Gastroesophageal sphincter (tissue), 3 donors: ENCODE measurements around the gene FAM3B.

Experiments used
- POLR2A ChIP-seq, 2 donors: fragments of 450-650 bp; IDR thresholded peaks; one replicate each; pipeline ENCODE4 v1.6.1; 2017; ENCODE audit warnings: antibody characterized with exemption in 2 of 2, mild to moderate bottlenecking in 2 of 2, moderate library complexity in 1 of 2
- POLR2AphosphoS5 ChIP-seq: sonication (generic); formaldehyde crosslinking; IDR thresholded peaks from one replicate; pipeline ENCODE4 v1.6.1; 2017; ENCODE audit warnings: antibody characterized with exemption
- TF ChIP-seq, protein P1 (sequence below), 4 experiments: fragments of 200-600 bp in 2 of 4; fragments of 450-650 bp in 2 of 4; sonication (generic) in 1 of 4; IDR thresholded peaks; one replicate each; pipeline ENCODE4 v1.5.1; 2017 to 2019; ENCODE audit warnings: antibody characterized with exemption in 4 of 4, mild to moderate bottlenecking in 2 of 4, moderate library complexity in 2 of 4

DNA sequence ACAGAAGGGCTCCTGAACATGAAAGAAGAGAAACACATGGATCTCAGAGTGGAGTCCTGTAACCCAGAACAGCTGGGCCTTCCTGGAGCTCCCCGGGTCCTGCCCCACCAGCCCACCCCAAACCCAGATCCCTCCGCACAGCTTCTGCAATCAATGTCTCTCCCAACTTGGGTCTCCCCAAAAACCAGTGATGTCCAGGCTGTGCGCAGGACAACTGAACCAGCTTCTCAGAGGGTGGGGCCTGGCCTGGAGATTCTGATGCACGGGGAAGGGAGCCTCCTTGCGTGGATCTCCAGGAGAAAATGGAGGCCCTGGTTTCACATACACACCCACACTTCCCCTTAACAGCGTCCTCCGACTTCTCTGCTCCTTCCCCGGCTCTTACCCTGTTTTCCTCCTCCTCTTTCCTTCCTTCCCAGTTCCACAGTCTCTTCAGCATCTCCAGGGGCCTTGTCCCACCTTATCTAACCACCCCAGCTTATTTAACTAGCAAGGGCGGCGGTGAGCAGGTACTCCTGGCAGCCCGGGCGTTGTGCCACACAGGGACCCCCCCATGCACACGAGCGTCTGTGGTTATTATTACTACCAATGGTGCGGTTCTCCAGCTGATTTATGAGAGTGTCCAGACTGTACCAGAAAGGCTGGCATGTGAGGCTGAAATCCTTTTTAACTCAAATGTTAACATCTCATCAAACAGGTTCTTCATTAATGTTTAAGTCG, 34.0 kb downstream of the FAM3B start:
- TF ChIP-seq POLR2AphosphoS5 (no peak), POLR2A (IDR thresholded peaks at IDR 0.05) (no peak)
- TF ChIP-seq, protein P1, sequence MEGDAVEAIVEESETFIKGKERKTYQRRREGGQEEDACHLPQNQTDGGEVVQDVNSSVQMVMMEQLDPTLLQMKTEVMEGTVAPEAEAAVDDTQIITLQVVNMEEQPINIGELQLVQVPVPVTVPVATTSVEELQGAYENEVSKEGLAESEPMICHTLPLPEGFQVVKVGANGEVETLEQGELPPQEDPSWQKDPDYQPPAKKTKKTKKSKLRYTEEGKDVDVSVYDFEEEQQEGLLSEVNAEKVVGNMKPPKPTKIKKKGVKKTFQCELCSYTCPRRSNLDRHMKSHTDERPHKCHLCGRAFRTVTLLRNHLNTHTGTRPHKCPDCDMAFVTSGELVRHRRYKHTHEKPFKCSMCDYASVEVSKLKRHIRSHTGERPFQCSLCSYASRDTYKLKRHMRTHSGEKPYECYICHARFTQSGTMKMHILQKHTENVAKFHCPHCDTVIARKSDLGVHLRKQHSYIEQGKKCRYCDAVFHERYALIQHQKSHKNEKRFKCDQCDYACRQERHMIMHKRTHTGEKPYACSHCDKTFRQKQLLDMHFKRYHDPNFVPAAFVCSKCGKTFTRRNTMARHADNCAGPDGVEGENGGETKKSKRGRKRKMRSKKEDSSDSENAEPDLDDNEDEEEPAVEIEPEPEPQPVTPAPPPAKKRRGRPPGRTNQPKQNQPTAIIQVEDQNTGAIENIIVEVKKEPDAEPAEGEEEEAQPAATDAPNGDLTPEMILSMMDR (IDR thresholded peaks at IDR 0.05) = no peak
